C4-2B (cell line): ENCODE results near the gene CRYBB2.

Source experiments
- ZFX ChIP-seq: fragments of 450-650 bp; IDR thresholded peaks from 2 replicates; pipeline ENCODE4 v1.6.1; 2017
- TF ChIP-seq, protein P1 (sequence below): fragments of 450-650 bp; conservative IDR thresholded peaks from 2 replicates; pipeline ENCODE4 v1.5.1; 2017; ENCODE audit warnings: mild to moderate bottlenecking

- TF ChIP-seq, protein P1, sequence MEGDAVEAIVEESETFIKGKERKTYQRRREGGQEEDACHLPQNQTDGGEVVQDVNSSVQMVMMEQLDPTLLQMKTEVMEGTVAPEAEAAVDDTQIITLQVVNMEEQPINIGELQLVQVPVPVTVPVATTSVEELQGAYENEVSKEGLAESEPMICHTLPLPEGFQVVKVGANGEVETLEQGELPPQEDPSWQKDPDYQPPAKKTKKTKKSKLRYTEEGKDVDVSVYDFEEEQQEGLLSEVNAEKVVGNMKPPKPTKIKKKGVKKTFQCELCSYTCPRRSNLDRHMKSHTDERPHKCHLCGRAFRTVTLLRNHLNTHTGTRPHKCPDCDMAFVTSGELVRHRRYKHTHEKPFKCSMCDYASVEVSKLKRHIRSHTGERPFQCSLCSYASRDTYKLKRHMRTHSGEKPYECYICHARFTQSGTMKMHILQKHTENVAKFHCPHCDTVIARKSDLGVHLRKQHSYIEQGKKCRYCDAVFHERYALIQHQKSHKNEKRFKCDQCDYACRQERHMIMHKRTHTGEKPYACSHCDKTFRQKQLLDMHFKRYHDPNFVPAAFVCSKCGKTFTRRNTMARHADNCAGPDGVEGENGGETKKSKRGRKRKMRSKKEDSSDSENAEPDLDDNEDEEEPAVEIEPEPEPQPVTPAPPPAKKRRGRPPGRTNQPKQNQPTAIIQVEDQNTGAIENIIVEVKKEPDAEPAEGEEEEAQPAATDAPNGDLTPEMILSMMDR = peak; percentile 96
- TF ChIP-seq ZFX = no peak
These were observed 17.0 kb upstream of the CRYBB2 start for GRCh38 chr22:25202290-25202921.
